T-helper 1 cell treated with Interleukin-12 subunit alpha and Interleukin-12 subunit beta and Interleukin-4 antibody, amounts not matched to agents 30 μg/mL and 1 μg/mL, for 36 hours (primary cell): ENCODE measurements around the gene TRAPPC13.
"Not testable (repeated sequence)": the region's sequence is repeated elsewhere in the genome, so short reads cannot be mapped to it uniquely, and the experiment has no call there.

Experiments used
- H3K27ac Mint-ChIP-seq: one replicate; pipeline ENCODE4 v1.8.0; 2021; ENCODE audit warnings: mild to moderate bottlenecking, mixed read lengths
- H3K27me3 Mint-ChIP-seq: one replicate; pipeline ENCODE4 v1.8.0; 2021; ENCODE audit warnings: low read depth, mixed read lengths
- H3K36me3 Mint-ChIP-seq: one replicate; pipeline ENCODE4 v1.8.0; 2021; ENCODE audit warnings: low read depth, mixed read lengths
- H3K4me1 Mint-ChIP-seq: one replicate; pipeline ENCODE4 v1.8.0; 2021; ENCODE audit warnings: low read depth, mixed read lengths
- H3K4me3 Mint-ChIP-seq: one replicate; pipeline ENCODE4 v1.8.0; 2021; ENCODE audit warnings: mild to moderate bottlenecking, moderate library complexity, mixed read lengths
- H3K9me3 Mint-ChIP-seq: one replicate; pipeline ENCODE4 v1.8.0; 2021; ENCODE audit warnings: mixed read lengths

Gene TRAPPC13, protein sequence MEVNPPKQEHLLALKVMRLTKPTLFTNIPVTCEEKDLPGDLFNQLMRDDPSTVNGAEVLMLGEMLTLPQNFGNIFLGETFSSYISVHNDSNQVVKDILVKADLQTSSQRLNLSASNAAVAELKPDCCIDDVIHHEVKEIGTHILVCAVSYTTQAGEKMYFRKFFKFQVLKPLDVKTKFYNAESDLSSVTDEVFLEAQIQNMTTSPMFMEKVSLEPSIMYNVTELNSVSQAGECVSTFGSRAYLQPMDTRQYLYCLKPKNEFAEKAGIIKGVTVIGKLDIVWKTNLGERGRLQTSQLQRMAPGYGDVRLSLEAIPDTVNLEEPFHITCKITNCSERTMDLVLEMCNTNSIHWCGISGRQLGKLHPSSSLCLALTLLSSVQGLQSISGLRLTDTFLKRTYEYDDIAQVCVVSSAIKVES

DNA sequence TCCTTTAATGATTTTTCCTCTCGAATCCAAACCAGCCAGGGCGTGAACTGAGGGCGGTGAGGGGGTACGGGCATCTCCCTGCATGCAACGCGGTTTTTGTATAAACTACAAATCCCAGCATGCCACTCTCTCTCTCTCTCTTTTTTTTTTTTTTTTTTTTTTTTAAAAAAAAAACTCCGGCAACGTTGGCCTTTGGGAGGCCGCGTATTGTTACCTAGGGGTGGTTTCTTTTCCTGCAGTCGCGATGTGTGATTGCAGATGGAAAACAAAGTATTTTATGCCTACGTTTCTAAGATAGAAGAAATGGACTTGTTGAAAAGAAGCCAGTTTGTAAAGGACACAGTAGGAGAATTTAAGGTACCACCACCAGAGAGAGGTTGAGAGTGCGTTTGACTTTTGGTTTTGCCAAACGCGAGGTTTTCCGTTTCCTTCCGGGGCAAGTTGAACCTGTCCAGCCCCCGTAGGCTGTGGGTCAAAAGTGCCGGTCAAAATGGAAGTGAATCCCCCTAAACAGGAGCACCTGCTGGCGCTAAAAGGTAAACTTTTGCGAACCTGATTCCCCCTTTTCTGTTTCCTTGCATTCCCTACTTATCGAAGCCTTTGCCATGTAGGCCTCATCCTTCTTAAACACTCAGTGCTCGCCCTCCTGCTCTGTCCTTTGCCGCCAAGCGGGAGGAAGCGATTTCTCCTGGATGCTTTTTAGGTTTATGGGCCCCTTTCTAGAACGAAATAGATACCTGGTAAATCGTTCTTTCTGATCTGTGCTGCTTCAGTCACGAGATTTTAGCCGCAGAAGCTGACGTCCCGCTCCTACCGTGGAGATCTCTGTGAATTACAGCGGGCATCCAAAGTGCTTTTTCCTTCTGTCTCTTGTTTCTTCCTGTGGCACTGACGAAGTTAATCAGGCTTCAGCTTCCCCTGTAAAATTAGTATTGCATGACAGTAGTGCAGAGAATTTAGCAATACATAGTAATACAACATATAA, at the start of gene TRAPPC13, which contains the start of gene SHLD3:
TRAPPC13 (plus strand) TSS at position 457 of the 985 bp plus-strand sequence; CDS start at position 491, 34 bp downstream.
SHLD3 (plus strand) TSS at position 457 of the 985 bp plus-strand sequence. CDS start 4,561 bp downstream, outside the sequence.
- peaks cover 12% of the 10 kb centered on the region for H3K36me3 Mint-ChIP-seq
- H3K4me1 Mint-ChIP-seq = peaks cover 26% of the 10 kb centered on the region
- H3K4me3 Mint-ChIP-seq = peak within 1 kb of the TSS; percentile 98
- peak within 1 kb of the TSS; percentile 98 for H3K27ac Mint-ChIP-seq
- H3K27me3 Mint-ChIP-seq = no peaks in the 10 kb centered on the region
- no peaks in the 10 kb centered on the region for H3K9me3 Mint-ChIP-seq

- H3K27ac Mint-ChIP-seq = no peak overlapping the region
- H3K4me3 Mint-ChIP-seq = no peak overlapping the region
- H3K9me3 Mint-ChIP-seq = no peaks in the 10 kb centered on the region
- no peaks in the 10 kb centered on the region for H3K27me3 Mint-ChIP-seq
- H3K36me3 Mint-ChIP-seq = peaks cover 43% of the 10 kb centered on the region
- peaks cover 13% of the 10 kb centered on the region for H3K4me1 Mint-ChIP-seq
Measured at GRCh38 chr5:65577141-65577540, 47.7 kb upstream of the TRAPPC13 start.

GRCh38 chr5:65588694-65589093, 36.1 kb upstream of the TRAPPC13 start:
- Mint-ChIP-seq H3K4me1 (no peaks in the 10 kb centered on the region), H3K9me3 (no peaks in the 10 kb centered on the region), H3K4me3 (no peak overlapping the region), H3K36me3 (peaks cover 28% of the 10 kb centered on the region), H3K27ac (no peak overlapping the region), H3K27me3 (no peaks in the 10 kb centered on the region)

DNA sequence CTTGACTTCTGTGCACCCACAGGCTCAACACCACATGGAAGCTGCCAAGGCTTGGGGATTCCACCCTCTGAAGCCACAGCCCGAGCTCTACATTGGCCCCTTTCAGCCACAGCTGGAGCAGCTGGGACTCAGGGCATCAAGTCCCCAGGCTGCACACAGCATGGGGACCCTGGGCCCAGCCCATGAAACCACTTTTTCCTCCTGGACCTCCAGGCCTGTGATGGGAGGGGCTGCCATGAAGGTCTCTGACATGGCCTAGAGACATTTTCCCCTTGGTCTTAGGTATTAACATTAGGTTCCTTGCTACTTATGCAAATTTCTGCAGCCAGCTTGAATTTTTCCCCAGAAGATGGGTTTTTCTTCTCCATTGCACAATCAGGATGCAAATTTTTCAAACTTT, 23.1 kb upstream of the TRAPPC13 start:
- H3K4me1 Mint-ChIP-seq, H3K27me3 Mint-ChIP-seq, H3K4me3 Mint-ChIP-seq, H3K9me3 Mint-ChIP-seq, H3K27ac Mint-ChIP-seq: not testable (repeated sequence)
- H3K36me3 Mint-ChIP-seq = peaks cover 59% of the 10 kb centered on the region

DNA sequence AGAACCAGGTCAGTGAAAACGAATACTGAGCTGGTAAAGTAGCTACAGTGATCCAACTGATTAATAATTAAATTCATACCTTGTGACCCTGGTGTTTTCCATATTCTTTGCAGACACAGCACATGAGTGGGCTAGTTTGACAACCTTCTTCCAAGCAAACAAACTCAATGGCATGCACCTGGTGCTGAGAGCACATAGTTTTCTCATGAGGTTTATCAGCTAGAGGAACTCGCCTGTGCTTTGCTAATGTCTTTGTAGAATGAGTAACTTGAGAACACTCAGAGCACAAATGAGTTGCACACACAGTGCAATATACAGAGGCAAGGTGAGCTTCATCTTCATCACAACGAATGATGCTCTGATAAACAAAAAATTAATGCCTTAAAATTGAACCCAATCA, 13.3 kb upstream of the TRAPPC13 start:
- Mint-ChIP-seq H3K4me3 (no peak overlapping the region), H3K36me3 (peaks cover 38% of the 10 kb centered on the region), H3K27ac (no peak overlapping the region), H3K9me3 (no peaks in the 10 kb centered on the region), H3K27me3 (no peaks in the 10 kb centered on the region), H3K4me1 (no peaks in the 10 kb centered on the region)

DNA sequence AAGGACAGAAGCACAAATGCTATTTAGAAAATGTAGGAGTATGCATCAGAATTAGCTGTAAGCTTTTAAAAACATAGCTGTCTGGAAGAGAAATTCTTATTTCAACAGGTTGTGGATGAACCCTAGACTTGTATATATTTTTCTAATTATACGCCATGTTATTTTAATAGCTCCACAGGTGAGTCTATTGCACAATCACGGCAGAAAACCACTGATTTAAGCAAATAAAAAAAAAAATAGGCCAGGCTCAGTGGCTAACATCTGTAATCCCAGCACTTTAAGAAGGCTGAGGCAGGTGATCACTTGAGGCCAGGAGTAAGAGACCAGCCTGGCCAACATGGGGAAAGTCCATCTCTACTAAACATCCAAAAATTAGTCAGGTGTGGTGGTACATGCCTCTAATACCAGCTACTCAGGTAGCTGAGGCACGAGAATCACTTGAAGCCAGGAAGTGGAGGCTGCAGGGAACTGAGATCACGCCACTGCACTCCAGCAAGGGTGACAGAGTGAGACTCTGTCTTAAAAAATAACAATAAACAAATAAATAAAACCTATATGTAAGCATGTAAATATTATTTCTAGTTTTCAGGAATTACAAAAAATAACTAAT, 12.4 kb upstream of the TRAPPC13 start:
- no peaks in the 10 kb centered on the region for H3K27me3 Mint-ChIP-seq
- H3K27ac Mint-ChIP-seq = no peak overlapping the region
- H3K36me3 Mint-ChIP-seq = peaks cover 33% of the 10 kb centered on the region
- H3K9me3 Mint-ChIP-seq = no peaks in the 10 kb centered on the region
- no peak overlapping the region for H3K4me3 Mint-ChIP-seq
- H3K4me1 Mint-ChIP-seq = no peaks in the 10 kb centered on the region

GRCh38 chr5:65620021-65620420, 4.8 kb upstream of the TRAPPC13 start:
- Mint-ChIP-seq H3K4me3 (no peak overlapping the region), H3K36me3 (peaks cover 8% of the 10 kb centered on the region), H3K4me1 (peaks cover 12% of the 10 kb centered on the region), H3K27me3 (no peaks in the 10 kb centered on the region), H3K27ac (no peak overlapping the region), H3K9me3 (no peaks in the 10 kb centered on the region)

DNA sequence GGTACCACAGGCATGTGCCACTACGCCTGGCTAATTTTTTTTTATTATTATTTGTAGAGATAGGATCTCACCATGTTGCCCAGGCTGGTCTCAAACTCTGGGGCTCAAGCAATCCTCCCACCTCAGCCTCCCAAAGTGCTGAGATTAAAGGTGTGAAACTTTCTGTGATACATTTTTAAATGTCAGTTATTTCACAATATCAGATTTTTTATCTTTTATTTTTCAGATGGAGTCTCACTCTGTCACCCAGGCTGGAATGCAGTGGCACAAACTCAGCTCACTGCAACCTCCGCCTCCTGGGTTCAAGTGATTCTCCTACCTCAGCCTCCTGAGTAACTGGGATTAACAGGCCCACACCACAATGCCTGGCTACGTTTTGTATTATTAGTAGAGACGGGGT, 2.9 kb upstream of the TRAPPC13 start:
- H3K27ac Mint-ChIP-seq, H3K27me3 Mint-ChIP-seq, H3K9me3 Mint-ChIP-seq, H3K36me3 Mint-ChIP-seq, H3K4me3 Mint-ChIP-seq: not testable (repeated sequence)
- H3K4me1 Mint-ChIP-seq = peaks cover 19% of the 10 kb centered on the region

- no peaks in the 10 kb centered on the region for H3K9me3 Mint-ChIP-seq
- peaks cover 7% of the 10 kb centered on the region for H3K36me3 Mint-ChIP-seq
- H3K27ac Mint-ChIP-seq = peak overlapping the region; percentile 98
- no peaks in the 10 kb centered on the region for H3K27me3 Mint-ChIP-seq
- peaks cover 22% of the 10 kb centered on the region for H3K4me1 Mint-ChIP-seq
- H3K4me3 Mint-ChIP-seq = peak overlapping the region; percentile 98
Measured at GRCh38 chr5:65623482-65623881, 1.3 kb upstream of the TRAPPC13 start.

GRCh38 chr5:65624025-65624570, 729 bp upstream of the TRAPPC13 start, which contains the start of gene TRIM23:
TRIM23 (minus strand) TSS chr5:65624333; CDS start chr5:65624274, 59 bp downstream.
- peaks cover 22% of the 10 kb centered on the region for H3K4me1 Mint-ChIP-seq

DNA sequence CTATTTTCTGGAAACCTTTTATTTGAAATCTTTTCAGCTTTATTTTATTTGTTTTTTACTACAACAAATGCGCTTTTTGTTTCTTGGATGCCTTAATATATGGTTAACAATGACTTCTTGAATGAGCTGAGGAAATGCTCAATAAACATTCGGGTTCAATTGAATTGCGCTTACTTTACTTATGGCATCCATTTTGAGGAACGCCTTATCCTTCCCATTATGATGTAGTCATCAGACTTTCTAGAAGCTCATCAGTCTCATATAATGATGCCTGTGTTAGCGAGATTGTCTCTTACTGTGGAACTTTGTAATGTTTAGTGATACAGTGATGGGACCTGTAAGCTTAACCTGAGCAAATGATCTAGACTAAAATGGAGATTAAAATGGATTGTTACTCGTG, 916 bp downstream of the TRAPPC13 start:
- peak overlapping the region; percentile 83 for H3K27ac Mint-ChIP-seq
- peaks cover 26% of the 10 kb centered on the region for H3K4me1 Mint-ChIP-seq

More at GRCh38 chr5:65624025-65624570, 729 bp upstream of the TRAPPC13 start, which contains the start of gene TRIM23:
- H3K27ac Mint-ChIP-seq = peak within 1 kb of the TSS; percentile 98
- no peaks in the 10 kb centered on the region for H3K9me3 Mint-ChIP-seq
- H3K27me3 Mint-ChIP-seq = no peaks in the 10 kb centered on the region
- peak within 1 kb of the TSS; percentile 98 for H3K4me3 Mint-ChIP-seq
- peaks cover 7% of the 10 kb centered on the region for H3K36me3 Mint-ChIP-seq

DNA sequence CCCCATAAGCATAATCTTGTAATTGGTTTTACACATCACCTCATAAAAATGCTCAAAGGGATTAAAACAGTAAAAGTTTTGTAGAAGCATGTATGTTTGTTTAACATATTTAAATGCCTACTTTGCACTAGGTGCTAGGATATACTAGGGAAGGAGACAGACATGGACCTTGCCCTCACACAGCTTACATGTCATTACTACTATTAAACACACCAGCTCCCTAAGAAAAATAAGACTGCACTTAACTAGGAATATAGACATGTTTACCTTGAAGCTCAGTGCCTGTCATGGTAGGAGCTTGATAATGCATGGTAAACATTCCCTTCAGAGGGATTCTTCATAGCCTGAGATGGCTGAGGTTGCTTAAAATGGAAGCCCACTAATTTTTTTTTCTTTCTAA, 6.2 kb downstream of the TRAPPC13 start:
- Mint-ChIP-seq H3K36me3 (peaks cover 12% of the 10 kb centered on the region), H3K4me3 (no peak overlapping the region), H3K27ac (no peak overlapping the region), H3K9me3 (no peaks in the 10 kb centered on the region), H3K4me1 (peaks cover 12% of the 10 kb centered on the region), H3K27me3 (no peaks in the 10 kb centered on the region)

More for the DNA sequence above, 916 bp downstream of the TRAPPC13 start:
- Mint-ChIP-seq H3K4me3 (peak overlapping the region; percentile 98), H3K36me3 (peaks cover 13% of the 10 kb centered on the region), H3K9me3 (no peaks in the 10 kb centered on the region), H3K27me3 (no peaks in the 10 kb centered on the region)

GRCh38 chr5:65640240-65640639, 15.4 kb downstream of the TRAPPC13 start:
- Mint-ChIP-seq H3K36me3 (peaks cover 22% of the 10 kb centered on the region), H3K27ac (no peak overlapping the region), H3K4me1 (no peaks in the 10 kb centered on the region), H3K27me3 (no peaks in the 10 kb centered on the region), H3K4me3 (no peak overlapping the region), H3K9me3 (no peaks in the 10 kb centered on the region)

GRCh38 chr5:65646938-65647337, 22.1 kb downstream of the TRAPPC13 start:
- Mint-ChIP-seq H3K36me3 (peaks cover 9% of the 10 kb centered on the region), H3K4me3 (no peak overlapping the region), H3K9me3 (no peaks in the 10 kb centered on the region), H3K4me1 (no peaks in the 10 kb centered on the region), H3K27me3 (no peaks in the 10 kb centered on the region), H3K27ac (no peak overlapping the region)
